Stimulated activated CD4-positive, alpha-beta T cell treated with anti-CD3 and anti-CD28 coated beads, Interleukin-1b, Interleukin-23, amount 100 ng/mL, for 4 hours (primary cell): ENCODE results near the gene THBS4.

Experiments
- DNase-seq, 2 donors: peaks; one replicate each; pipeline ENCODE4 v3.0.0-alpha.2; 2020; ENCODE audit warnings: low read depth in 2 of 2

The THBS4 gene

GRCh38 chr5:80116465-80116864, 81.3 kb downstream of the THBS4 start:
- DNase-seq = no peak

- DNase-seq = no peak
Measured at GRCh38 chr5:80117446-80117845, 82.3 kb downstream of the THBS4 start.

GRCh38 chr5:80119372-80119771, 84.2 kb downstream of the THBS4 start:
- no peak for DNase-seq

GRCh38 chr5:80122579-80122978, 87.4 kb downstream of the THBS4 start:
- no peak for DNase-seq

GRCh38 chr5:80124121-80124918, 89.2 kb downstream of the THBS4 start:
- no peak for DNase-seq

- DNase-seq = no peak
Measured at GRCh38 chr5:80125022-80125961, 90.1 kb downstream of the THBS4 start.

- DNase-seq = no peak
Measured at GRCh38 chr5:80125962-80126480, 90.9 kb downstream of the THBS4 start.

- DNase-seq = no peak
Measured at GRCh38 chr5:80127116-80127552, 92.0 kb downstream of the THBS4 start.

GRCh38 chr5:80128141-80128540, 93.0 kb downstream of the THBS4 start:
- no peak for DNase-seq

- DNase-seq = no peak
Measured at GRCh38 chr5:80129146-80129545, 94.0 kb downstream of the THBS4 start.
